HG02642 (cell line): ENCODE results near the gene C22orf39.
"Not testable (repeated sequence)": the region's sequence is repeated elsewhere in the genome, so short reads cannot be mapped to it uniquely, and the experiment has no call there.

Source experiments
- ATAC-seq: cut with Tn5 transposase; IDR thresholded peaks from one replicate; pipeline ENCODE4 v1.9.1; 2021; ENCODE audit warnings: mild to moderate bottlenecking; ENCODE audit not compliant: unreplicated experiment, poor library complexity

The C22orf39 gene

DNA sequence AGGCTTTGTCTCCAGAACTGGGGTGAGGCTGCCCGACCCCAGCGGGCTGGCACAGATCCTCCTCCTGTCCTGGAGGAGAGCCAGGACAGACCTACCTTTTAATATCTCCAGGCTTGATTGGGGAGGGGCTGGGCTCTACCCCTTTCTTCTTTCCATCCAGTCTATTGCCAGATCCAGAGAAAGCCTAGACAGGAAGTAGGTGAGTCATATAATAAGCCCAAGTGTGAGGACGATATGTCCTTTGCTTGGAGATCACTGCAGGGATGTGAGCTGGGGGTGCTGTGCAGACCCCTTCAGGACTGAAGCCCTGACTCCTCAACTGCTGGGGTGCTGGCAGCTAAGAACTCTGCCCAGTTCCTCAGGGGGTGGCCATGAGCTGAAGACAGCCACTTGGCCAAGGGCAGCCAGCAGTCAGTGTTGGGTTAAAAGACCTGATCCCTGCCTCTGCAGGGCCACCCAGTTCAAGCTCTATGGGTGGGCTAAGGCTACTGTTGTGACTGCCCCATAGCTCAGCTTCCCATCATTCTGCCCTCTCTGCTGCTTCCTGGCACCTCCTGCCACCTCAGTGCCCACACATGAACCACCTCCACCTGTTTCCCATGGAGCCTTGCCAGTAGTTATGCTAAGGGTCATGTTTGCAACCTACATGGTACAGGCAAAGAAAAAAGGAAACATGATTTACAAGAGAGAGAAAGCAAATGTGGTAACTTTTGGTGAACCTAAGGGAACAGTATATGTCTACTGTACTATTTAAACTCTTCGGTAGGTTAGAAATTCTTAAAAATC is 8.3 kb upstream of the C22orf39 start:
- ATAC-seq: no peak

DNA sequence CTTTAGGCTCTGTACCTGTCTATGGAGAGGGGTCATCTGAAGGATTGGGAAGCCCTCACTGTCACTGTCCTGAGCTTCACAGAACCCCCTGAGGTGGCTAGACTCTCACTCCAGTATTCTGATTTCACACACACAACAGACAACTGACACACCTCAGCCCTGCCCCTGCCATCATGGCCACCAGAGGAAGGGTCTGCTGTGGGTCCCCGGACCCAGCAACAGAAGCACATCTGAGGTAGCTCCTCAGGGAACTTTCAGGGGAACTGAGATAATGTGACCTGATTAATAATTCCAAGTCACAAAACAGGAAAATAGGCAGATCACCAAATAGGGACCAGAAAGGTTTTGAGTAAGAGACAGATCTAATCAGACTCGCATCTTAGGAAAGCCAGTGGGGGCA is 7.5 kb upstream of the C22orf39 start:
- ATAC-seq: no peak

DNA sequence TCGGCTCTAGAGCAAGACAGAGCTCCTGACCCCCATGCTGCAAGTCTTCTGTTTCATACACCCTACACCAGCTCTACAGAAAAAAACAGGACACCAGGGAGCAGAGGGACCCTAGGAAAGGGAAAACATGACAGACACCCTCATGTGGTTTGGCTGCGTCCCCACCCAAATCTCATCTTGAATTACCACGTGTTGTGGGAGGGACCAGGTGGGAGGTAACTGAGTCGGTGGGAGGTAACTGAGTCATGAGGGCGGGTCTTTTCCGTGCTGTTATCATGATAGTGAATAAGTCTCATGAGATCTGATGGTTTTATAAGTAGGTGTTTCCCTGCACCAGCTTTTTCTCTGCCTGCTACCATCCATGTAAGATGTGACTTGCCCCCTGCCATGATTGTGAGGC is 6.6 kb upstream of the C22orf39 start:
- ATAC-seq: no peak

DNA sequence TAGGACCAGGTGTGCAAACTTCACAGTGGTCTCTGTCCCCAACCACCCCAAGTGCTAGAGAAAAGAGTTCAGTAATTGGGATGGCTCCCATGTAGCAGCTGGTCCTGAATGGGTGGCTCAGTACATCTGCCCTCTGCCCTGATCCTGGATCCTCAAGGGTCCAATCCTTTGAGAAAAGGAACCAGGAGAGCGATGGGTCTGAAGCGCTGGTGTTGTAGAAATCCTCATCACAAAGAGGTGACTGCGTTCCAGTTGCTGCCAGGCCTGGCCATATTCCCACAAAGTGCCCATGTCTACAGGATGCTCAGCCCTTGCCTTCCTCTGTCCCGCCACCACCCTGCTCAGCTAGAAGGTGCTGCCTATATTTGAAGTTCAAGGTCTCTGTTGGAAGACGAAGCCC is 6.2 kb upstream of the C22orf39 start:
- no peak for ATAC-seq

DNA sequence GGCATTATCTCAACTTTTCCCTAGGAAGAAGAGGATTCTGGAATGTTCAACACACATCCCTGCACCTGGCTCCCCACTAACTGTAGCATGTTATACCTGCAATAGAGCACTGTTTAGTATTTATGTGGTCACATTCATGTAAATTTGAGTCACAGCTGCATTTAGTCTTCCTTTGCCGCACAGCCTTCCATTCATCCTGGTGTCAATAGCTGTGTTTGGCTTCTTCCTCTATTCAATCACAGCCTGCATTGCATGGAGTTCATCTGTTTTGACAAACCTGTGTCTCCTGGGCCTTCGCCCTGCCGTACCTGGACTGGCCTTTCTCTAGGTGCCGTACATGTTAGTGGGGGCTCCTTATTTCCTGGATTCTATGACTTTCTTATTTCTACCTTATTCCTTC is 4.1 kb upstream of the C22orf39 start:
- no peak for ATAC-seq

DNA sequence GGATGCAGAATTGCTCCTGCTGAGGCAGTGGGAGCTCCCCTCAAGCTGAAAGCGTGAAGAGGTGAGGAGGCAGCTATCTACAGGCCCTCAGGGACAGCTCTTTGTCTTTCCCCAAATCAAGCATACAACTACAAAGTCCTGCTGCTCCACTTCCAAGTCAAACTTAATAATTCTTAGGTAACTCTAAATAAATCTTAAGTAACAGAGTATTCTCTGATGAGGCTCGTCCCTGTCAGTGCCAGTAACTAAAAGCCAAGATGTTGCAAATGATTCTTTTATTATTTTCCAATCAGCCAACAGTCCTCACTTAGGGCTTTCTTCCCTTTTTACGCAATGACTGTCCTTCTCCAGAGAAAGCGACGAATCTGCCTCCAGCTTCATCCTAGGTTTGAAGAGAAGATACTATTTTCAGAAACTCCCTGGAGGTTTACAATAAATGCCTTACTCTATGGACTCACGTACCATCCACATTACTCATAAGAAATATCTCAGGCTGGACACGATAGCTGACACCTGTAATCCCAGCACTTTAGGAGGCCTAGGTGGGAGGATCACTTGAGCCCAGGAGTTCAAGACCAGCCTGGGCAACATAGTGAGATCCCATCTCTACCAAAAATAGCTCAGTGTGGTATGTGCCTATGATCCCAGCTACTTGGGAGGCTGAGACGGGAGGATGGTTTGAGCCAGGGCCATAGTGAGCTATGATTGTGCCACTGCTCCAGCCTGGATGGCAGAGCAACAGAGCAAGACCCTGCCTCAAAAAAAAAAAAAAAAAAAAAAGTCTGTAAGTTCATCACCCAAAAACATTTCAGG is 3.1 kb upstream of the C22orf39 start:
- no peak for ATAC-seq

DNA sequence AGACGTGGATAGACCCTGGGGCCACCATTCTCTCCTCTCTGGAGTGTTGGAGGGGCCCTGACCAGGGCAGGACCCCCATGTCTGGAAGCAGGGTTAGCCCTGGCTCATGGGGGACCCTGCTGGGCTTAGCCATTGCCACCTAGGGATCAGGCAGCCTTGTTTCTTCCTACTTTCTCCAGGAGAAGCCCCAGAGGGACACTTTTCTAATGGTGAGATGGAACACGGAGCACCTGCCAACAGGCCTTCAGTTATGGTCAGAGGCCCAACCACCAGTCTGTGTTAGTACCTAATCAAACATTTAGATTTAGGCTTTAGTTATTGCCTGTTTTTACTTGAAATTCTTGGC is 1.9 kb upstream of the C22orf39 start:
- no peak for ATAC-seq

DNA sequence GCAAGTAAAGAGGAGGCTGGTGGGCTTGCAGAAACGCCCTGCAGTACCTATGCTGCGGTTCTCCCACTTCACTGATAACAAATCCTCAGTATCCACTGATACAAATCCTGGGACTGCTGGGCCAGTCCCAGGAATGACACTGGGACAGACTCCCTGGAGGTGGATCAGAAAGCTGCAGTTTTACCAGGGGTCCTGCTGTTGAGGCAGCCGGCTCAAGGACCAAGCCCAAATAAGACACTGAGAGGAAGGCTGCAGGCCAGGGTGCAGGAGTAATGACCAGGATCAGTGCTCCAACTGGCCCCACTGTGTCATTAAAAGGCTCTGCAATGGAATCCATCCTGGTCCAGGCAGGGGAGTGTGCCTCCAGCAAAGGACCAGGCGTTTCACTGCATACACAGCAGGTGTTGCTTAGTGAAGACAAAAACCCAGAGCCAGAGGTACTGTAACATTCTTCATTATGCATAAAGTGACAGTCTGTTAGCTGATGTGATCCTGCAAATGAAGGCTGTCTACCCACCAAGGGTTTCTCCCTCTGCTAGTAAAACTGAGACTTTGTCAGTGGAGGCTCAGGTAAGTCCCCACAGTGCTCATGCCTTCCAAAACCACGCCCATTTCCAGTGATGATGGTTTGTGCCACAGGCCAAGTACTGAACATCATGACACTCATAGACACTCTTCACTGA is 1.4 kb upstream of the C22orf39 start:
- ATAC-seq: no peak

DNA sequence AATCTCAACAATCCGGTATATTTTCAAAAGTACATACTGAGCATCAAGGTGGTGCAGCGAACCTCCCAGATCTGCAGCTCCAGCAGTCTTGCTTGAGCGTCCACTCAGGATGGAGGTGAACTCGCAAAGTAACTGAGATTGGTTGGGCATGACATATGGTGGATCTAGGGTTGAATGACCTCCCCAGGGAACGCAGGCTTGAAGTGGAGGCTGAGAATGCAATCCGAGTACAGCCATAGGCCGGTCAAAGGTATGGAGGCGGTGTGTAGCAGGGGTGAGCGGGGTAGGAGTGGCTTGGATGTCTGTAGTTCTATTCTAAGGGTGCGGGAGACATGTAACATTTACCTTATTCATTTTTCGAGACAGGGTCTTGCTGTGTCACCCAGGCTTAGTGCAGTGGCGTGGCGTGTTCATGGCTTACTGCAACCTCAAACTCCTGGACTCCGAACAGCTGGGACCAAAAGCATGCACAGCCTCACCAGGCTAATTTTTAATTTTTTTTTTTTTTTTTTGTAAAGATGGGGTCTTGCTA is 631 bp upstream of the C22orf39 start:
- peak; percentile 30 for ATAC-seq

DNA sequence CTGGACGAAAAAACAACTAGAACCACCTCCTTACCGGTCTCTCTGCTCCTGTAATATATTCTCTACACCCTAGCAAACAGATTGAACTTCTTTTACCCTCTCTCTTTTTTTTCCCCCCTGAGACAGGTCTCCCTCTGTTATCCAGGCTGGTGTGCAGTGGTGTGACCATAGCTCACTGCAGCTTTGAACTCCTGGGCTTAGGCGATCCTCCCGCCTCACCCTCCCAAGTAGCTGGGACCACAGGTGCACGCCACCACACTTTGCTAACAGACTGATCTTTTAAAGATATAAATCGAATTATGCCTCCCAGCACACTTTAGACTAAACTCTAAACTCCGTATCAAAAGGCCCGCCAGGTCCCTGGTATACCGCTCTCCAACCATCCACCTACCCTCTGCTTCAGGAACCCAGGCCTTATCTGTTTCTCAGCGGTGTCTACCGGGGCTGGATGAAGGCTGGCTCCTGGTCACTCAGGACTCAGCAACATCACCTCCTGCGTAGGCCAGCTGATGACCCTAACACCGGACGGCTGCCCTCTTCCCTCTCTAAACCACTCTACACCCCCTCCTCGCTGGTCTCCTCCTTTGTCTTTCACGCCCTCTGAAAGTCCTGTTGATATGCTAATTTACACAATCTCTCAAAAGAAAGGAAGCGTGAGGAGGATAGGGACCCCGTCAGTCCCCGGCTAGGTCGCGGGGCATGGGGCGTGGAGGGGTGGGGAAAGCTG is 745 bp downstream of the C22orf39 start:
- no peak for ATAC-seq

DNA sequence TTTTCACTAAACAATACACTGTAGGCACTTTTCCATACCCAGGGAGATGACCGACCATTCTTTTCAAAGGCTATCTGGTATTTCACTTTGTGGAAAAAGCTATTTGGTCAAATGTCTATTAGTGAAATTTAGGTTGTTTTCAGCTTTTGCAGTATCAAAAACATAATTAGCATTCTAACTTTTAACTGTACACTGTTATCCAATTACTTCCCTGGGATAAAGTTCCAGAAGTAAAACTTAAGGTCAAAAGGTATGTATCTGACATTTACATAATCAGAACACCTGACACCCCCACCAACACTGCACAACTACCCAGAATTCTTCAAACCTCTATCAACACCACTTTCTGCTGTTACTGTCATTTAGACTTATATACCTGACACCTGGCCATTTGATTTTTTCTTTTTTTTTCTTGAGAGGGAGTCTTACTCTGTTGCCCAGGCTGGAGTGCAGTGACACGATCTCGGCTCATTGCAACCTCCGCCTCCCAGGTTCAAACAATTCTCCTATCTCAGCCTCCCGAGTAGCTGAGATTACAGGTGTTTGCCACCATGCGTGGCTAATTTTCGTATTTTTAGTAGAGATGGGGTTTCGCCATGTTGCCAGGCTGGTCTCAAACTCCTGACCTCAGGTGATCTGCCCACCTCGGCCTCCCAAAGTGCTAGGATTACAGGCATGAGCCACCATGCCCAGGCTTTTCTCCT is 2.1 kb downstream of the C22orf39 start:
- not testable (repeated sequence) for ATAC-seq

DNA sequence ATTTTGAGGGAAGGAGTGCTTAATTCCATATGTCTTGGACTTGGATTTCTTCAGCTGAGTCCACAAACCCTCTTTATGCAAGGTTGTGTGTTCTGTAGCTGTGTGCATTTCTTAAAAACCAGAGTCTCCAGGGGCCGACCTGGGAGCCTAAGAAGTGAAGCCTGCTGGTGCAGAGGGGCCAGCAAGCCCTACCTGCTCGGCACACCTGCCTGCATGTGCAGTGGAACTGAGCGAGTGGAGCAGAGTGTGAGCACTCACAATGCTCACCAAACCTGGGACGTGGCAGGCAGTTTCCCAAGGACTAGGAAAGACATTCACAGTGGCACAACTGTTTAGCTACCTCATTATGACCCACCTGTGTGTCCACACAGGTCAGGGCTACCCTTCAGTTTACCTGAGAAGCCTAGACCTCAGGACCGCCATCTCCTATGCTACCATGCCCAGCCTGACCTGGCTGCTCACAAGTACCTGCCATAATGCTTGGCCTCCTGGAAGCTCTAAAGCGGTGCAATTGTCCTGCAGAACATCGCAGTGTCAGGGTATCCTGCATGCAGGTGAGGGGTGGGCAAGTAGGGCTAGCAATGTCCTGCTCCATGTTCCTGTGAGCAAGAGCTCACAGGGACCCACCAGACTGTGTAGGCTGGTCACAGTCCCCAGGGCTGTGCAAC is 3.8 kb downstream of the C22orf39 start:
- ATAC-seq: no peak

DNA sequence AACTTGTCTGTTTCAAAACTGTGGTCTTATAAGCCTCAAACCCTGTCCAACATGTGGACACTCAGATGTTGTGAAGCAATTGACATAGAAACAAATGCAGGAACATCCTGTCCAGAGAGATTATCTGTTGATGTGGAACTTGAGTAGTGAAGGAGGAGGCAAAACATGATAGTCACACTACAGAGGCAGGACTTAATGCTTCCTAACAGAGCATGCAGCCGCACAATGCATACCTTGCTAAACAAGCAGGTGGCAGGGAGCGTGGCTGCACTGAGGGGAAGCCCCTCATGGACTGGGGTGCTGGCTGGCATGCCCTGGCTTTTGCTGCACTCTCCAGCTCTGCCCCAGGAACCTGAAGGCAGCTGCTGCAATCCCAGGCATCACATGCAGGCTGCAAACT is 5.3 kb downstream of the C22orf39 start:
- ATAC-seq: no peak

DNA sequence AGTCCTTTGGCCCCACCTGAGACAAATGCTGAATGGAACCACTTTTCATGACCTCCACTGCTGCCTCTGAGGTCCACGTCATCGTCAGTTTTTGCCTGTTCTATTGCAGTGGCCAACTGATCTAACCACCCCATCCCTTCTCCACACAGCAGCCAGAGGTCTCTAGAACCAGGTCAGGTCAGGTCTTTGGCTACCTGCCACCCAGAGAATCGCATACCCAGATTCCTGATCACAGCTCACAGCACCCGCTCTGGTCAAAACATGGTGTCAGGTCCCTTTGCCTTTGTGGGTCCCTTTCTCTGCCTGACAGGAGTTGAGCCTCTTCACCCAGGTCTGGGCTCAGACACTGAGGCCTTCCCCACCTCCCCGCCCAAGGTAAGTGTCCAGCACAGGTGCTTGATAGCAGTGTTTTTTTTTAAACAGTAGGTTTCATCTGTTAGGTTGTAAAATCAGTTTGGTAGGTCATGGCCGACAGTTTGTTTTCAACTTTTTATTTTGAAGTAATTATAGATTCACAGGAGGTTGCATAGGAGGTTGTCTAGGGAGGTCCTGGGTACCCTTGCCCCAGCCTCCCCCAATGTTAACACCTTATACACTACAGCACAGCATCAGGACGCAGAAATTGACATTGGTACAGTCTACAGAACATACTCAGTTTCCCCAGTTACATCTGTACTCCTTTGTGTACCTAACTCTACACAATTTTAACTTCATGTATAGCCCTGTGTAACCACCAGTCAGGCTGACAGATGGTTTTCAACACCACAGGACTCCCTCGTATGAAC is 6.9 kb downstream of the C22orf39 start:
- ATAC-seq: no peak

DNA sequence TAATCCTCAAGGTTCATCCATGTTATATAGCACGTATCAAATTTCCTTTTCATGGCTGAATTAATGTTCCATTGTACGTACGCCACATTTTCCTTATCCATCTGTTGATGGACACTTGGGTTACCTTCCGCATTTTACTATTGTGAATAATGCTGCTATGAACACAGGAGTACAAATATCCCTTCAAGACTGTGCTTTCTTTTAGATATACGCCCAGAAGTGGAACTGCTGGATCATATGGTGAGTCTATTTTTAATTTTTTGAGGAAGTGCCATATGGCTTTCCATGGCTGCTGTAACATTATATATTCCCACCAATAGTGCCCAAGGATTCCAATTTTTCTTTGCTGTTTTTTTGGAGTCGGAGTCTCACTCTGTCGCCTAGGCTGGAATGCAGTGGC is 9.2 kb downstream of the C22orf39 start:
- no peak for ATAC-seq

DNA sequence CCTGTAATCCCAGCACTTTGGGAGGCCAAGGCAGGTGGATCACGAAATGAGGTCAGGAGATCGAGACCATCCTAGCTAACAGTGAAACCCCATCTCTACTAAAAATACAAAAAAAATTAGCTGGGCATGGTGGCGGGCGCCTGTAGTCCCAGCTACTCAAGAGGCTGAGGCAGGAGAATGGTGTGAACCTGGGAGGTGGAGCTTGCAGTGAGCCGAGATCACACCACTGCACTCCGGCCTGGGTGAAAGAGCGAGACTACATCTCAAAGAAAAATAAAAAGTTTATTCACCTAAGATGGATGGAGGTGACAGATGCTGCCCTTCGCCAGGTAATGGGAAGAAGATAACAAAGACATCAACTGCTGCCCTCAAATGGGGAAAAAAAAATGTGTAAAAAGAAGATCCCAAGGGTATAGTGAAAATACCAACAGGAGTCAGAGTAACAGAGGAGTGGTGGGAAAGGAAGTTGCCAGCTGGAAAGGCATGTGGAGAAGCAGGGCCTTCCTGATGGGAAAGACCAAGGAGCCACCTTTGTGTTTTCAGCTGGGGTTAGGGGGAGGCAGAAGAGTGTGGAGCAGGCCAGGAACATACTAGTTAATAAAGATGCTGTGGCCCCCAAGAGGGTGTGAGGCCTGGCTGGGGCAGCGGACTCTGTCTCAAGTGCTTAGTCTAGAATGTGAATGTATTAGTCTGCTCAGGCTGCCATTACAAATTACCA is 10.9 kb downstream of the C22orf39 start:
- ATAC-seq: not testable (repeated sequence)

DNA sequence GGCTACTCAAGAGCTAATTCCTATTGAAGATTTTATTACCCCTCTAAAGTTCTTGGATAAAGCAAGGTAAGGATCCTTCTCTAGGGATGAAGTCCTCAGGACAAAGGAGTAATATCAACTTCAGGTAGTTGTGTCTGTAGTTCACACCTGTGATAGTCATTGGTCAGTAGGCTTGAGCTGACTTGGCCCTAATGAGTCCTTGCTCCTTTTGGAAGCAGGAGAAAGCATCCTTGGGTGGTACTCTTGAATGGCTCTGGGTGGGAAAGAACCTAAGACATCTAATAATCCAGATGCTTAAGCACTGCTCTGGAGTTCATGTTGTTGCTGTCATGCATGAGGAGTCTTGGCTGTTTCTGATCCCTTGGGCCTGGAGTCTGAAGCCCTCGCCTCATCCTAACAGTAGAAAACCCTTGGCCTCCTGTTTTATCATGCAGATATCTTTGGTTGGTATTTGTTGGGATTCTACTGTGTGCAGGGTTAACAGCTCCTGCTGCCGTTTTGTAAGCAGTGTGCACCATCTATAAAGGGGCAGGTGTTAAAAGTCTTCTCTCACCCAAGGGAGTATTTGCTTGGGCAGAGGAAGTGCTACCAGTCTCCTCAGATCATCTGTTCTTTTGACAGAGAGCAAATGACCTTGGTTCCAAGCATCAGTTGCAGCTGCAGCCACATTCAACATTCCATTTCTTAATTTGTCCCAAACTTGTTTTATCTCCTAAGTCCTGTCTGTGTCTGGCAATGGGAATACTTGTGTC is 12.5 kb downstream of the C22orf39 start:
- no peak for ATAC-seq
